Ascending aorta (tissue), 2 donors: ENCODE data around the gene VPS35L. TPM values are rescaled to one million over a fixed set of nuclear protein-coding genes. Genes with fewer than 3 reads are reported as not detected.

ENCODE experiments used
- DNase-seq, 2 donors: peaks; one replicate each; pipeline ENCODE4 v3.0.0-alpha.2; 2019; ENCODE audit warnings: low spot score in 2 of 2
- H3K27ac ChIP-seq, 2 donors: fragments of 200-600 bp; sonication (generic); one replicate each; pipeline ENCODE4 v1.5.1; 2016 to 2017; ENCODE audit warnings: mild to moderate bottlenecking in 1 of 2
- H3K27me3 ChIP-seq: fragments of 200-600 bp; sonication (generic); one replicate; pipeline ENCODE4 v1.5.1; 2017
- H3K36me3 ChIP-seq, 2 donors: fragments of 200-600 bp; sonication (generic); one replicate each; pipeline ENCODE4 v1.5.1; 2016
- H3K4me1 ChIP-seq, 2 donors: fragments of 200-600 bp; sonication (generic); one replicate each; pipeline ENCODE4 v1.5.1; 2016 to 2017; ENCODE audit warnings: mild to moderate bottlenecking in 1 of 2
- H3K4me3 ChIP-seq, 2 donors: fragments of 200-600 bp; sonication (generic); one replicate each; pipeline ENCODE4 v1.5.1; 2016 to 2017; ENCODE audit warnings: mild to moderate bottlenecking in 1 of 2
- H3K9me3 ChIP-seq, 2 donors: fragments of 200-600 bp; sonication (generic); one replicate each; pipeline ENCODE4 v1.5.1; 2016
- intact Hi-C: fragments of 100-400 bp; cut with DNase I; formaldehyde crosslinking; loops from one replicate; pipeline ENCODE4 v1.15.1; 2023
- total RNA-seq: library from RNA; depleted of rRNA; stranded (reverse); fragments of >200 nt; gene quantifications from one replicate; pipeline ENCODE4 v1.1.0, GENCODE V29; 2016
- TF ChIP-seq, protein P1 (sequence below), 3 experiments: fragments of 200-600 bp in 2 of 3; fragments of 450-650 bp in 1 of 3; sonication (generic) in 2 of 3; IDR thresholded peaks; one replicate each; pipeline ENCODE4 v1.5.1; 2016 to 2019; ENCODE audit warnings: antibody characterized with exemption in 3 of 3, mild to moderate bottlenecking in 1 of 3, moderate library complexity in 1 of 3

The VPS35L gene
- total RNA-seq, 1 donor from 2014 or later: 44.4 TPM

GRCh38 chr16:19710191-19710908, 154.8 kb downstream of the VPS35L start:
- Histone ChIP-seq H3K27me3 (no peaks in the 10 kb centered on the region), H3K4me3 (no peak overlapping the region), H3K36me3 (peaks cover 17 to 56% of the 10 kb centered on the region in 2 donors), H3K4me1 (no peaks in the 10 kb centered on the region), H3K27ac (no peak overlapping the region), H3K9me3 (no peaks in the 10 kb centered on the region)
- intact Hi-C loops: no loop called here
- DNase-seq: no peak
- TF ChIP-seq, protein P1, sequence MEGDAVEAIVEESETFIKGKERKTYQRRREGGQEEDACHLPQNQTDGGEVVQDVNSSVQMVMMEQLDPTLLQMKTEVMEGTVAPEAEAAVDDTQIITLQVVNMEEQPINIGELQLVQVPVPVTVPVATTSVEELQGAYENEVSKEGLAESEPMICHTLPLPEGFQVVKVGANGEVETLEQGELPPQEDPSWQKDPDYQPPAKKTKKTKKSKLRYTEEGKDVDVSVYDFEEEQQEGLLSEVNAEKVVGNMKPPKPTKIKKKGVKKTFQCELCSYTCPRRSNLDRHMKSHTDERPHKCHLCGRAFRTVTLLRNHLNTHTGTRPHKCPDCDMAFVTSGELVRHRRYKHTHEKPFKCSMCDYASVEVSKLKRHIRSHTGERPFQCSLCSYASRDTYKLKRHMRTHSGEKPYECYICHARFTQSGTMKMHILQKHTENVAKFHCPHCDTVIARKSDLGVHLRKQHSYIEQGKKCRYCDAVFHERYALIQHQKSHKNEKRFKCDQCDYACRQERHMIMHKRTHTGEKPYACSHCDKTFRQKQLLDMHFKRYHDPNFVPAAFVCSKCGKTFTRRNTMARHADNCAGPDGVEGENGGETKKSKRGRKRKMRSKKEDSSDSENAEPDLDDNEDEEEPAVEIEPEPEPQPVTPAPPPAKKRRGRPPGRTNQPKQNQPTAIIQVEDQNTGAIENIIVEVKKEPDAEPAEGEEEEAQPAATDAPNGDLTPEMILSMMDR (IDR thresholded peaks at IDR 0.05): no peak

DNA sequence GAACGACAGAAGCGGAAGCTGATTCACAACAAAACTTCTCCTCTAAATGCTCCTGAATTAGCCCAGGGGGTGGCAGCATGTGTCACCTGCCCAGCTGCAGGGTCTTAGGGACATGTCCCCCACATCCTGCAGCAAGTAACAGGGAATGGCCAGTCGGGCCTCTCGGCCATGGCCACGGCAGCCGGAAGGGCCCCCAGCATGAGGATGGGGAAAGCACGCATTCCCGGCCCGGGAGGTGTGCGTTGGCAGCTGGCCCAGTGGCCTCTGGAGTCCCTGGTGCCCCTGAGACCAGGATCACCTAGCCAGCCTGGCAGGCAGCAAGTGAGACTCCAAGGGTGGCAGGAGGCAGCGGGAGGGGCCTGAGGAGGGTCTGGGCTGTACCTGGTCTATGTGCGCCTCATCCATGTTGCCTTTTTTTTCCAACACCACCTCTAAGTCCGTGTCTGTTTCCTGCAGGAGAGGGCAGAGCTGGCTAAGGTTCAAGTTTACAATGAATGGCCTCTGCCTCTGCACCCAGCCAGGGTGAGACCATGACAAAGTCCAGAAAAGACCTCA, 155.6 kb downstream of the VPS35L start:
- Histone ChIP-seq H3K27me3 (no peaks in the 10 kb centered on the region), H3K4me3 (no peak overlapping the region), H3K4me1 (no peaks in the 10 kb centered on the region), H3K27ac (no peak overlapping the region), H3K9me3 (no peaks in the 10 kb centered on the region), H3K36me3 (peaks cover 14 to 50% of the 10 kb centered on the region in 2 donors)
- intact Hi-C loops: no loop called here
- TF ChIP-seq, protein P1 (IDR thresholded peaks at IDR 0.05): no peak
- no peak for DNase-seq

- TF ChIP-seq, protein P1 (IDR thresholded peaks at IDR 0.05): no peak
- Histone ChIP-seq H3K9me3 (no peaks in the 10 kb centered on the region), H3K27ac (no peak overlapping the region), H3K27me3 (no peaks in the 10 kb centered on the region), H3K4me3 (no peak overlapping the region), H3K36me3 (peaks cover 14 to 45% of the 10 kb centered on the region in 2 donors), H3K4me1 (peaks cover 0 to under 1% of the 10 kb centered on the region in 2 donors)
- intact Hi-C loops: no loop called here
- no peak for DNase-seq
Observed at GRCh38 chr16:19711643-19712042, 156.1 kb downstream of the VPS35L start.

DNA sequence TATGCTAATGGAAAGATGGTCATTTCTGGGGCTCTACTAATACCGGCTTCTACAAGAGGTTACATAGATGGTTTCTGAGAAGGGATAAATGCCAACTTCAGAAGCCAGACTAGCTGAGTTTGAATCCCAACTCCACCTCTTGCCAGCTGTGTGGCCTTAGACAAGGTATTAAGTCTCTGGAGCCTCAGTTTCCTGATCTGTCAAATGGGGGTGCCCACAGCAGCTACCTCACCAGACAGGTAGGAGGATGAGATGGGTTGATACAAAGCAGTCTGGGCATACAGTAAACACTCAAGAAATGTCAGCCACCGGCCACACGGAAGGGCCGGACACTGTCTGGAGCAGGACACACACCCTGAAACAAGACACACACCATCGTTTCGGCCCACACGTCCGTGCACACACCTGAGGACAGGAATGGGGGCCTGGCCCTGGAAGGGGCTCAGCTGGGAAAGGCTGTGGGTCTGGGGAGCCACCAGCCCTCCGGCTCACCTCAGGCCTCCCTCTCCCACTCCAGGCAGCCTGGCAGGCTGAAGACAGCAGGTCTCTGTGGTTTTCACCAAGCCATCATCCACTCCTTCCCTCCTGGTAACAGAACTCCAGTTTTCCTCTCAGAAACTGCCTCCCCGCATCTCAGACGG, 157.0 kb downstream of the VPS35L start:
- Histone ChIP-seq H3K4me3 (no peak overlapping the region), H3K36me3 (peaks cover 14 to 41% of the 10 kb centered on the region in 2 donors), H3K27me3 (no peaks in the 10 kb centered on the region), H3K9me3 (no peaks in the 10 kb centered on the region), H3K4me1 (peaks cover 0 to 7% of the 10 kb centered on the region in 2 donors), H3K27ac (no peak overlapping the region)
- TF ChIP-seq, protein P1 (IDR thresholded peaks at IDR 0.05): no peak
- no peak for DNase-seq
- intact Hi-C loops: no loop called here

DNA sequence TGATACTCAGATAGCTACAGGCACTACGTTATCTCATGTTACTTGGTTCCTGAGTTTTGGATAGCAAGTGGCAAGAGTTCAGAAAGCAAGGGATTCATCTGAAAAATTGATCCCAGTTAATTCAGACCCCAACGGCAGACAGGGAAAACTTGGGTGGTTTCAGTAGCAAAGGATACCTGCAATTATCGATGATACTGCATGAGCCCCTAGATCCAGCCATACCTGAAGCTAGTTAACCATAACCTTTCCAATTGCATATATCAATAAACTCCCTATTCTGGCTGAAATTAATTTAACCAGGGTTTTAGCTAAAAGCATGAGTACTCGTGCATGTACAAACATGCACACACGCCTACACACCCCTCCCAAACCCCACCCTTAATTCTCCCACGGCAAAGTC, 158.2 kb downstream of the VPS35L start:
- Histone ChIP-seq H3K9me3 (no peaks in the 10 kb centered on the region), H3K4me3 (no peak overlapping the region), H3K4me1 (peaks cover 0 to 7% of the 10 kb centered on the region in 2 donors), H3K27ac (no peak overlapping the region), H3K36me3 (peaks cover 9 to 40% of the 10 kb centered on the region in 2 donors), H3K27me3 (no peaks in the 10 kb centered on the region)
- intact Hi-C loops: no loop called here
- TF ChIP-seq, protein P1 (IDR thresholded peaks at IDR 0.05): no peak
- no peak for DNase-seq
